ENCODE results near the gene ZNRD2. TPM values are rescaled to one million over a fixed set of nuclear protein-coding genes. Genes with fewer than 3 reads are reported as not detected.

Gene ZNRD2
- polyA plus RNA-seq, 3 donors: 50.0 to 72.9 (median 58.8) TPM

DNA sequence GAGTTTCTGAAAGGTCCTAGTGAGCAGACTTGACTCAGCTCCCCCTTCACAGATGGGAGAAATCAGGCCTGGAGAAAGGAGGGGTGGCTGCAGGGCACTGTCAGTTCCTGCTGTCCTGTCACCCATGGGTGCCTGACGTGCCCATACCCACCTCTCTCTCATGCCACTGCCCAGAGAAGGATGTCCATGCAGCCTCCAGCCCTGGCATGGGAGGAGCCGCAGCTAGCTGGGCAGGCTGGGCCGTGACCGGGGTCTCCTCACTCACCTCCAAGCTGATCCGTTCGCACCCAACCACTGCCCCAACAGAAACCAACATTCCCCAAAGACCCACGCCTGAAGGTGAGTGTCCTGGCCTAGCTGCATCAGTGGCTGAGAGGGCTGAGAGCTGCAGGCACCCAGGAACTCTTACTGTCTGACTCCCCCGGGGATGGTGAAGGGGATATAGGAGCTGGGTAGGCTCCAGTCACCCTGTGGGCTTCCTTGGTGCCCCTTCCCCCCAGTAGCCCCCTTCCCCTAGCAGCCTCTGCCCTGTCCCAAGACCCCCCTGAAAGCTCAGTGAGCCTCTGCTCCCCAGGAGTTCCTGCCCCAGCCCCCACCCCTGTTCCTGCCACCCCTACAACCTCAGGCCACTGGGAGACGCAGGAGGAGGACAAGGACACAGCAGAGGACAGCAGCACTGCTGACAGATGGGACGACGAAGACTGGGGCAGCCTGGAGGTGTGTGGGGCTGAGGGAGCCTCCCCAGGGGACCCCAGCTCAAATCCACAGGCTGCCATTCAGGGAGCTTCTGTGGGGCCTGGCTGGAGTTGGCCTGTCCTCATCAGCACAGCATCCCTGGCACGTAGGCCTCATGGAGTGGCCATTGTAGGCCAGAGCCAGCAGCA, 33.6 kb upstream of the ZNRD2 start:
- 85 to 88% (median 87%) methylated on average over 12 of the region's 12 CpGs for WGBS, 3 donors
- no peak overlapping the region for H3K27ac ChIP-seq (ENCODE audit: low read depth, low read length)

DNA sequence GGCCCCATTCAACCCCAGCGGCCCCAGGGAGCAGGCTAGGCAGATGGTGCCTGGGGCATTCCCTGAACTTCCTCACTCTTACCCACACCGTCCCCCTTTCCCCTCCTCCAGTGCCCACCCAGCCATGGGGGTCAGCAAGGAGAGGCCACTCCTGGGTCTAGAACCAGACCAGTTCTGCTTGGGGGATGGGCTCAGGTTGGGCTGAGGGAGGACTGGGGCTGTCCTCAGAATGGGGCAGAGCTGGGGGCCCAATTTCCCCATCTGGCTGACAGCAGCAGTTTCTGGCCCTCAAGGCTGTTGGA, 33.0 kb upstream of the ZNRD2 start:
- 81 to 87% (median 83%) methylated on average over 2 of the region's 2 CpGs for WGBS, 3 donors
- H3K27ac ChIP-seq (ENCODE audit: low read depth, low read length): no peak overlapping the region

DNA sequence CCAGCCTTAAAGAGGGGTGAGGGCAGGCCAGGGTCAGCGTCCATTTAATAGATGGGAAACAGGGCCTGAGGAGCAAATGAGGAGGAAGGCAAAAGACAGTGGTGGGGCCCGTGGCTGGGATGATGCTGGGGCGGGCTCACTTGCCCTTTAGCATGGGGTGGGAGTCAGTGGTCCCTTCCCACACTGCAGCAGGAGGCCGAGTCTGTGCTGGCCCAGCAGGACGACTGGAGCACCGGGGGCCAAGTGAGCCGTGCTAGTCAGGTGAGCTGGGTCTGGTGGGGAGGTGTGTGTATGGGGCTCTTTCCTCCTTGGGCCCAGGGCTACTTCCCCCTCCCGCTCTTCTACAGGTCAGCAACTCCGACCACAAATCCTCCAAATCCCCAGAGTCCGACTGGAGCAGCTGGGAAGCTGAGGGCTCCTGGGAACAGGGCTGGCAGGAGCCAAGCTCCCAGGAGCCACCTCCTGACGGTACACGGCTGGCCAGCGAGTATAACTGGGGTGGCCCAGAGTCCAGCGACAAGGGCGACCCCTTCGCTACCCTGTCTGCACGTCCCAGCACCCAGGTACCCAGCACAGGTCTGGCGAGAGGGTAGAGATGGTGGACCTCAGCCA, 32.6 kb upstream of the ZNRD2 start:
- WGBS, 3 donors: 80 to 81% (median 81%) methylated on average over 16 to 18 of the region's 18 CpGs
- H3K27ac ChIP-seq (ENCODE audit: low read depth, low read length): no peak overlapping the region

DNA sequence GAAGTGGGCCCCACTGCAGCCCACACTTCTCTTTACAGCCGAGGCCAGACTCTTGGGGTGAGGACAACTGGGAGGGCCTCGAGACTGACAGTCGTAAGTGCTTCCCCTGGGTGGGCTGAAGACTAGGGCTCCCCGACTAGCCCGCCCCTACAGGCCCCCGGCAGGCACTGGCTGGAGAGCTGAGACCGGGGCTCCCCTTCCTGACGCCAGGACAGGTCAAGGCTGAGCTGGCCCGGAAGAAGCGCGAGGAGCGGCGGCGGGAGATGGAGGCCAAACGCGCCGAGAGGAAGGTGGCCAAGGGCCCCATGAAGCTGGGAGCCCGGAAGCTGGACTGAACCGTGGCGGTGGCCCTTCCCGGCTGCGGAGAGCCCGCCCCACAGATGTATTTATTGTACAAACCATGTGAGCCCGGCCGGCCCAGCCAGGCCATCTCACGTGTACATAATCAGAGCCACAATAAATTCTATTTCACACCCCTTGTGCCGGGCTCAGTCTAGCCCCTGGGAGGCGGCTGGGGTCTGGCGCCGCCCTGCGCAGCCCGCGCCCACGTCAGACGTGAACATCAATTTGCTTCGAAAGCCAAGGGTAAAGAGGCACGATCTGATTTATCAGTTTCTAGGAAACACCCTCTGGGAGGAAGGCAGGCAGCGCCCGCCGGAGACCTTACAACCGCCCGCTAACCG, 31.9 kb upstream of the ZNRD2 start:
- WGBS, 3 donors: 83 to 89% (median 86%) methylated on average over 39 to 43 of the region's 43 CpGs
- no peak overlapping the region for H3K27ac ChIP-seq (ENCODE audit: low read depth, low read length)

DNA sequence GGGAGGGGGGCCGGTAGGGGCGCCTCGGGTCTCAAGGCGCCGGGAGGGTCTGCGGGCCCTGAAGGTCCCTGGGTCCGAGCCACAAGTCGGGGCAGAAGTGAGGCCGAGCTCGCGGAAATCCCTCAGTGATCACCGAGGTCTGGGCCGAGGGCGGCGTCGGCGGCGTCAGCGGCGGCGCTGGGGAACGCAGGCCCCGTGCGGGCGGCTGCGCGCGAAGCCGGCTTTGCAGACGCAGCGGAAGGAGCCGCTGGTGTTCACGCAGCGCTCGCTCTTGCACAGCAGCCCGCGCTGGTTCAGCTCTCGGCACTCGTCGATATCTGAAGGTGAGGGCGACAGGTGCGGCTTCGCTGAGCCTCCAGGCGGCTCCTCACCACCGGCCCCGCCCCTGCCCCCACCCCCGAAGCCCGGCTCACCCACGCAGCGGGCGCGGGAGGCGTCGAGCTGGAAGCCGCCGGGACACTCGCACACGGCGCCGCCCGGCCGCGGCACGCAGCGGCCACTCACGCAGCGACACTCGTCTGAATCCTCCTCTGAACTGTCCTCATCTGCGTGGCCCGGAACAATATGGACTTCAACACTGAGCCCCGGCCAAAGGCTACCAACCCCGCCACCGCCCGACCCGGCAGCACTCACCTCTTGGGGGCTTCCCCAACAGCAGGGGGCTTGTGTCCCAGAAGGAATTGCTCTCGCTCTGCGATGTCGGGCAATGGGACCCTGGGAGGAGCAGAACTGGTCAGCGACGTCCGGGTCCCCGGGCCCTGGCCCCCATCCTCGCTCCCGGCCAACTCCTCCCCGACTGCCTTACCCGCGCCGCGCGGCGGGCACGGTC, 31.1 kb upstream of the ZNRD2 start:
- whole genome bisulfite sequencing, 3 donors: 82 to 92% (median 90%) methylated on average over 90 to 92 of the region's 92 CpGs
- no peak overlapping the region for H3K27ac ChIP-seq (ENCODE audit: low read depth, low read length)

DNA sequence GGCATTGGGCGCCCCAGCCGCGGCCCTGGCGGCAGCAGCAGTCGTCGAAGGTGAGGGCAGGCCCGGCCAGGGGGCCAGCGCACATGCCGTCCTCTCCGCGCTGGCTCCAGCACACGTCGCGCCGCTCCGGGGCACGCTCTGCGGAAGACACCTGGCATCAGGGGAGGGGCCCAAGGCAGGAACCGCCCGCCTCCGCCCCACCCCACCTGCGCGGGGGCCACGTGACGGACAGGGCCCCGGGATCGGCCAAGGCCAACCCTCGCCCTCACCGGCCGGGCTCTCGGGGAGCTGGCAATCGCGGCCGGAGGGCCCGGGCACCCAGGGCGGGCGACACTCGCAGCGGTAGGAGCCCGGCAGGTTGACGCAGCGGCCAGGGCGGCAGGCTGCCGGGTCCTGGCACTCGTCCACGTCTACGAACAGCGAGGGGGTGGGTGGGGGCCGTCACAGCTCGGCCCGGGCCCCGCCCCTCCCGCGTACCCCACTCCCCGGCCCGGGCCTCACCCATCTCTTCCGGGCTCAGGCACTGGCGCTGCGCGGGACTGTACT, 30.5 kb upstream of the ZNRD2 start:
- H3K27ac ChIP-seq (ENCODE audit: low read depth, low read length): no peak overlapping the region
- WGBS, 3 donors: 12 to 26% (median 20%) methylated on average over 48 to 60 of the region's 60 CpGs

DNA sequence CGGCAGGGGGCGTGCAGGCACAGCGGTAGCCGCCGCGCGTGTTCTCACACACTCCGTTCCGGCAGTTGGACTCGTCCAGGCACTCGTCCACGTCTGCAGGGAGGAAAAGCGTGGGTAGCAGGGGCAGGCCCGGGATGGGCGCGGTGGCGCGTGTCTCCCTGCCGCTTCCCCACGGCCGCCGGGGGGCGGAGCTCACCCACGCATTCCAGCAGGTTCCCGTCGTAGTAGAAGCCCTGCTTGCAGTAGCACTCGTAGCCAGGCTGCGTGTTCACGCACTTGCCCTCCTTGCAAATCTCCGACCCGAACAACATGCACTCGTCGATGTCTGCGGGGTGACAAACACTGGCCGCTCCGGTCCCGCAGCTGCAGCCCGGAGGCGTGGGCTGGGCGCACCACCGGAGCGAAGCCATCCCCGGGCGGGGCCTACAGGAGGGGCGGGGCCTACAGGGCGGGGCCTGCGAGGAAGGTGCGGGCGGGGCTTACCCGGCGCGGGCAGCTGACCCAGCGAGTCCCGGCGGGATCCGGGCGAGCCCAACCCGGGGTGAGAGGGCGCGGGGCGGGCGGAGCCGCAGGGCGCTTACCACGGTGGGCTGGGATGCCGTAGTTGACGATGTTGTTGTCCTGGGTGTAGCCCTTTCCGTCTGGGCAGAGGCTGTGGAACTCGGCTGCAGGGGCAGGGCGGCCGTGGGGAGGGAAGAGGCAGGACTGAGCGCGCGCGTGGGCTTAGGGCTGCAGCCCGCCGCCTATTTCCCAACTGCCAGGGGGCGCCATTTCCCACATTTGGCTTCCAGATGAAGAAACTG, 29.8 kb upstream of the ZNRD2 start:
- no peak overlapping the region for H3K27ac ChIP-seq (ENCODE audit: low read depth, low read length)
- WGBS, 3 donors: 0 to 1% (median 1%) methylated on average over 69 to 78 of the region's 78 CpGs

DNA sequence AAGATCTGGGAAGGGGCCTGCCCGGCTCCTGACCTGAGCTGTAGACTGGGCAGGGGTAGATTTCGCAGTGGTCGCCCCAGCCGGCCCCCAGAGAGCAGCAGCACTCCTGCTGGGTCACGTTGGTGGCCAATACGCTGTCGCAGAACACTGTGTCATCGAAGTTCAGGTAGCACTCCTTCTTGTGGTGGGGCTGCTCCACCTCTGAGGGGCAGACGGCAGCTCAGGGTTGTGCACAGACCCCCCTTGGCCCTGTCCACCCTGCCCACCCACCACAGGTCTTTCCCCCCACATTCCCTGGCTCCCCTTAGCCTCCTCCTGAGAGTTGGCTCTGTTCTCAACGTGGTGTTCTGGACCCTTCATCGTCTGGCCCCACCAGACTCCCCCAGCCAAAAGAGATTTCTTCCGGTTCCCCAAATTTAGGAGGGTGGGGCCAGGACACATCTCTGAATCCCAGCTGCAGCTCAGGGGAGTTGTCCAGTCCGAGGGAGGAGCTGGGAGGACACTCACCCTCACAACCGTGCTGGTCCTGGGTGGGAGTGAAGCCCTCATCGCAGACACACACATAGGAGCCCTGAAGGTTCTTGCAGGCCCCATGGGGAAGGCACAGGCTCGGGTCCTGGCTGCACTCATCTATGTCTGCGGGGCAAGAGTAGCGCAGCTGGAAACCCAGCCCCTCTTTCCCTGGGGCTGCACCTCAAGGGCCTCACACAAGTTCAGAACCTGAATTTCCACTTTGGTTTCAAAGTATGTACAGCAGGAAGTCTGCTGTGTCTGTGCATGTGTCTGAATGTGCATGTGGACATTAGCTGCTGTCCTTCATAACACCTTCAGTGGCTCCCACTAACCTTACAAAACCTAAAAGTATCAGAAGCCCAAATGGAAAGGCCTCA, 28.9 kb upstream of the ZNRD2 start:
- H3K27ac ChIP-seq (ENCODE audit: low read depth, low read length): no peak overlapping the region
- 36 to 37% (median 36%) methylated on average over 16 to 18 of the region's 18 CpGs for WGBS, 3 donors

DNA sequence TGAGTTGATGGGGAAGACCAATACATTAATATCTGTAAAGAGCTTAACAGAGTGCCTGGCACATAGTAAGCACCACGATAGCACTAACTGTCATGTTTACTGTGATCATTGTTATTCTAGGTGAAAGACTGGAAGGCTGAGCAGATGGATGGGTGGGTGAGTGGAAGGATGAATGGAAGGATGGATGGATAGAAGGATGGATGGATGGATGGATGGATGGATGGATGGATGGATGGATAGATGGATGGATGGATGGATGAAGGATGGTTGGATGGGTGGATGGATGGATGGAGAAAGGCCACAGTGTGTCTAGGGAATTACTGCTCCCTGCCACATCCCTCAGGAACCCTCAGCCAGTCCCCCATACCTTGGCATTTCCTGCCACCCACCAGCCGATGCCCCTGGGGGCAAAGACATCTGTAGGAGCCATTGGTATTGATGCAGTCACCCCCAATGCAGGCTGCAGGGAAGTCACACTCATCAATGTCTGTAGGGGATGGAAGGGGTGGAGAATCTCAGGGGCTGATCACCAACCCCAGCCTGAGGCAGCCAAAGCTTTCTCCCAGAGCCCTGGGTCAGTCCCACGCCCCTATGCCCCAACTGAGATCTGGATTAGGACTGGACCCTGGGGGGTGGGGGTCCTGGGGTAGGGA, 27.4 kb upstream of the ZNRD2 start:
- H3K27ac ChIP-seq (ENCODE audit: low read depth, low read length): no peak overlapping the region
- 91 to 94% (median 93%) methylated on average over 3 of the region's 3 CpGs for WGBS, 3 donors

DNA sequence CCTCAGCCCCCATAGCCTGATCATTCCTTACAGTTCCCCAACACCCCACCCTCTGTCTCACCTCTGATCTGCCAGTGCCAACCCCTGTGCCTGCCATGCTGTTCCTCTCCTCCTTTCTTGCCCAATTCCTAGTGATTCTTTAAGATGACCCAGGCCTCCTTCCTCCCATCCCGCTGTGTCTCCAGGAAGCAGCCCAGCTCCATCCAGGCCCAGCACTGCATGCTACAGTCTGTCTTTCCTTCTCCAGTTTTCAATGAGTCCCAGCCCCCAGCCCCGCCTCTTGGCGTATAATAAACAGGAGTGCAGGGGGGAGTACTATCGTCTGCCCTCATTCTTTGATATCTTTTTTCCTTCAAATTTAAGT, 24.4 kb upstream of the ZNRD2 start:
- H3K27ac ChIP-seq (ENCODE audit: low read depth, low read length): no peak overlapping the region
- 50 to 66% (median 51%) methylated on average over 4 of the region's 4 CpGs for WGBS, 3 donors

DNA sequence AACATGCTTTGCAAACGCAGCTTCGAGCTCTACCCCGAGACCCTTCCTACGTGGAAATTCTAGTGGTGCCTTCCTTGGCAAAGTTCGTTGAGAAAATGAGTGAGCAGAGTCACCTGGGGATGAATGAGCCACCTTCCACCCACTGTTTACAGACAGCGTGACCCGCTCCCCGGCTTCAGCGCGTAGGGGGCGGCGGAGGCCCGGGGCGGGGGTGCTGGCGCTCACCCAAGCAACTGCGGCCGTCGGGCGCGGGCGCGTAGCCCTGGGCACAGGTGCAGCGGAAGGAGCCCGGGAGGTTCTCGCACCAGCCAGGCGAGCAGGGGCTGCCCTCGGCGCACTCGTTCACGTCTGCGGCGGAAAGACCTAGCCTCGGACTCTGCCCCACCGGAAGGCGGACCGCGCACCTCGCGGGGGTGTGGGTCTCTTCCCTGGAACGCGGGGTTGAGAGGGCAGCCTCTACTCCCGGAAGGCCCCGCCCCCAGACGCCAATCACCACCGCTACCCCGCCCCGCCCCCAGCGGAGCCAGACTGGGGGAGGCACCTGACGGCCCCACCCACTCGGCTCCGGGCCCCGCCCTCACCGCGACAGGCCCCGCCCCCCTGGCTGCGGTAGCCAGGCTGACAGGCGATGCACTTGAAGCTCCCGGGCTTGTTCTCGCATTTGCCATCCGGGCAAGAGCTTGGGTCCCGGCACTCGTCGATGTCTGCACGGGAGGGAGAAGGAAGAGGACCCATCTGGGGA, 23.9 kb upstream of the ZNRD2 start:
- H3K27ac ChIP-seq (ENCODE audit: low read depth, low read length): no peak overlapping the region

DNA sequence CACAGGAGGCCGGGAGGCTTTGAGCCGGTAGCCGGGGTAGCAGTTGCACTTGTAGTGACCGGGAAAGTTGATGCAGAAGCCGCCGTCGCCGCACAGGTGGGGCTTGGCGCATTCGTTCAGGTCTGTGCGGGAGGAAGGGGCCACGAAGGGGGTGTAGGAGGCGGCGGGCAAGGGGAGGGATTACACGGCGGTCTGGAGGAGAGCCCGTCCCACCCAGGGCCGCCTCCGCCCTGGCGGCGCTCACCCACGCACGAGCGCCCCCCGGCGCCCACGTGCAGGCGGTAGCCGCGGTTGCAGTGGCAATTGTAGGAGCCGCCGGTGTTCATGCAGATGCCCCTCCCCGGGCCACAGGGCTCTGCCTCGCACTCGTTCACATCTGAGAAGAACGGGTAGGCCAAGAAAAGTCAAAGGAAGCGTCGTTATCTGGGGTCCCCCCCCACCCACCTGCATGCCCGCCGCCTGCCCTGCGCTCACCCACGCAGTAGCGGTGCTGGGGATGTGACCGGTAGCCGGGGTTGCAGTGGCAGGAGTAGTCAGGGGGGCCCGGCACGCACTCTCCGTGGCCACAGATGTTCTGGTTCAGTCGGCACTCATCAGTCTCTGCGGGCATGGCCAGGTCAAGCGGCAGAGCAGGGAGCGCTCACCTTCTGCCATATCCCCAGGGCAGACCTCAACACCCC, 22.7 kb upstream of the ZNRD2 start:
- no peak overlapping the region for H3K27ac ChIP-seq (ENCODE audit: low read depth, low read length)
- WGBS, 3 donors: 82 to 86% (median 83%) methylated on average over 49 to 52 of the region's 52 CpGs

More for the DNA sequence above, 23.9 kb upstream of the ZNRD2 start:
- 14 to 46% (median 29%) methylated on average over 50 to 64 of the region's 64 CpGs for WGBS, 3 donors

DNA sequence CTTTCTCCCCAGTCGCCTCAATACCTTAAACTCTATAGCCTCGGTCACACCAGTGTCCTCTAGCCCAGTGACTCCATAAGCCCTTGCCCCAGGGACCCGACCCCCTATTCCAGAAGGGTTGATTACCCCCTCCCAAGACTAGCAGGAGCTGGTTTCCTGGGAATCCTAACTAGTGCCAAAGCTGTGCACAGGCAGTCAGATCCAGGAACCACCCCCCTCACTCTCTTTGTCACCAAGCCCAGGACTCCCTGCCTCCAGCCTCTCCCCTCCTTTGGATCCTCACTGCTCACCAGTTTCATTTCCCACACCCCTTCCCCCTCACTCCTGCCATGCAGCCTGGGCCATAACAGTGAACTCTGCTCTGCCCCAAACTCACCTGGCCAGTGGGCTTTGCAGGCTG, 21.9 kb upstream of the ZNRD2 start:
- no peak overlapping the region for H3K27ac ChIP-seq (ENCODE audit: low read depth, low read length)
- WGBS, 3 donors: 85 to 91% (median 85%) methylated on average over 3 of the region's 3 CpGs

DNA sequence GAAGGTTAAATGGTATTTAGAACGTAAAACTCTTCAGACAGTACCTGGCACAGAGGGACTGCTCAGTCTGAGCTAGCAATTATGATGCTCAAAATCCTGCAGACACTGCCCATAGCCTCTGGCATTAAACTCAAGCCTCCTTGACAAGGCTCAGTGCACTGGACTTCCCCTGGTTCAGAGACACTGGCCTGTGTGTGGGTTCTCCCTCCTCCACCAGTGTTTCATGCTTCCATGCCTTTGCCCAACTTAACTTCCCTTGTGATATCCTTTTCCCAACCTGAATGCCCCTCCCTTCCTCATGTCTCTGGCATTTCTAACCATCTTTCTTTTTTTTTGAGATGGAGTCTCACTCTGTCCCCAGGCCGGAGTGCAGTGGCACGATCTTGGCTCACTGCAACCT, 21.2 kb upstream of the ZNRD2 start:
- no peak overlapping the region for H3K27ac ChIP-seq (ENCODE audit: low read depth, low read length)
- 90 to 99% (median 94%) methylated on average over 3 of the region's 3 CpGs for WGBS, 3 donors

Data from adipose tissue (tissue), 3 donors.